A673 (cell line): ENCODE data around the gene DPYSL4.

ENCODE experiments used
- EZH2 ChIP-seq: fragments of 200-600 bp; sonication (generic); IDR thresholded peaks from 2 replicates; pipeline ENCODE4 v1.6.1; 2017; ENCODE audit warnings: borderline replicate concordance, low read depth, mild to moderate bottlenecking, mixed read lengths, antibody characterized with exemption, low read length; ENCODE audit not compliant: poor library complexity, severe bottlenecking
- TF ChIP-seq, protein P1 (sequence below): fragments of 300-800, 200-600 bp; sonication (generic); conservative IDR thresholded peaks from 2 replicates; pipeline ENCODE4 v1.5.1; 2017; ENCODE audit warnings: low read depth, mild to moderate bottlenecking, antibody characterized with exemption, low read length, moderate library complexity, mixed read lengths

DNA sequence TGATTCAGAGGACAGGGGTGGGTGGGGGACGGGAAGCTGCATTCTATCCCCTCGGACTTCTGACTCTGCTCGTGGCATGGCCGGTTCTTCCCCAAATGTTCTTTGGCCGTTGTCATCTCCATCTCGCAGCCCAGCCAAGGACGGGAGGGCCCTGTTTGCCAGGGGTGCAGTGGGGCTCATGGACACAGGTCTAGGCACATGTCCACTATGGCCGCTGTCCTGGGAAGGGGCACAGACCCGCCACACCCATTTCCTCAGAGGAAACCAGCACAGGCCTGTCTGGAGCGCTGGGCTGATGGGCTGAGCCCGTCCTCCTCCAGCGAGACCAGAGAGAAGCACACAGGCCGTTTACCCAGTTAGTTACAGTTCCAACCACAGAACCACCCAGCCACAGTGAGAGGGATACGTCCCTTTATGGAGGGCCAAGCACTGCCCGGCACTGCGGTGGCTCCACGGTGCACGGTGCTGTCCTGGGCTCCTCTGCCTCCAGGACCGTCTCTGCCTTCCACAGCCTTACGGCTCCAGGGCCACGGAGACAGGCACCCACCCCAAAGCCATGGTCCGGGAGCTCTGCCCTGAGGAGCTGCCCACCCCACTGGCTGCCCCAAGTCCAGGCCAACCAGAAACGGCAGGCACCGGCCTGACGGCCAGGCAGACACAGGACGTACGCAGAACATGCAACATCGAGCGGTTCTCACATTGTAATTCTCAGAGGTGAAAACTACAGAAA, 20.2 kb downstream of the DPYSL4 start:
- TF ChIP-seq EZH2 = no peak
- TF ChIP-seq, protein P1, sequence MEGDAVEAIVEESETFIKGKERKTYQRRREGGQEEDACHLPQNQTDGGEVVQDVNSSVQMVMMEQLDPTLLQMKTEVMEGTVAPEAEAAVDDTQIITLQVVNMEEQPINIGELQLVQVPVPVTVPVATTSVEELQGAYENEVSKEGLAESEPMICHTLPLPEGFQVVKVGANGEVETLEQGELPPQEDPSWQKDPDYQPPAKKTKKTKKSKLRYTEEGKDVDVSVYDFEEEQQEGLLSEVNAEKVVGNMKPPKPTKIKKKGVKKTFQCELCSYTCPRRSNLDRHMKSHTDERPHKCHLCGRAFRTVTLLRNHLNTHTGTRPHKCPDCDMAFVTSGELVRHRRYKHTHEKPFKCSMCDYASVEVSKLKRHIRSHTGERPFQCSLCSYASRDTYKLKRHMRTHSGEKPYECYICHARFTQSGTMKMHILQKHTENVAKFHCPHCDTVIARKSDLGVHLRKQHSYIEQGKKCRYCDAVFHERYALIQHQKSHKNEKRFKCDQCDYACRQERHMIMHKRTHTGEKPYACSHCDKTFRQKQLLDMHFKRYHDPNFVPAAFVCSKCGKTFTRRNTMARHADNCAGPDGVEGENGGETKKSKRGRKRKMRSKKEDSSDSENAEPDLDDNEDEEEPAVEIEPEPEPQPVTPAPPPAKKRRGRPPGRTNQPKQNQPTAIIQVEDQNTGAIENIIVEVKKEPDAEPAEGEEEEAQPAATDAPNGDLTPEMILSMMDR = no peak
